A673 (cell line): Measurements from ENCODE around the gene PDE6A.

Source experiments
- EZH2 ChIP-seq: fragments of 200-600 bp; sonication (generic); IDR thresholded peaks from 2 replicates; pipeline ENCODE4 v1.6.1; 2017; ENCODE audit warnings: borderline replicate concordance, low read depth, mild to moderate bottlenecking, mixed read lengths, antibody characterized with exemption, low read length; ENCODE audit not compliant: poor library complexity, severe bottlenecking
- TF ChIP-seq, protein P1 (sequence below): fragments of 300-800, 200-600 bp; sonication (generic); conservative IDR thresholded peaks from 2 replicates; pipeline ENCODE4 v1.5.1; 2017; ENCODE audit warnings: low read depth, mild to moderate bottlenecking, antibody characterized with exemption, low read length, moderate library complexity, mixed read lengths

DNA sequence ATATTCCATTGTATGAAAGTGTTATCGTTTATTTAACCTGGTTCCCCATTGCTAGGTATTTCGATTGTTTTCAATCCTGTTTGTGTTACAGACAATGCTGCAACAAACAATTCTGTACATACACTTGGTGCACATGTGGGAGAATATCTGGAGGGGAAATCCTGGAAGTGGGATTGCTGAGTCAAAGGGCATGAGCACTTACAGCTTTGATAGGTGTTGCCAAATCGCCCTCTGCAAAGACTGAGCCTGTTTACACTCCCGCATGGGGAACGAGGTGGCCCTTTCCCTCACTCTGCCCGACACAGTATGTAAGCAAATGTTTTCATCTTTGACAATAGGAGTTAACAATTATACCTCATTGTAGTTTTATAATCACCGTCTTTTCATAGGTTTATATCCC is 66.2 kb downstream of the PDE6A start:
- TF ChIP-seq, protein P1, sequence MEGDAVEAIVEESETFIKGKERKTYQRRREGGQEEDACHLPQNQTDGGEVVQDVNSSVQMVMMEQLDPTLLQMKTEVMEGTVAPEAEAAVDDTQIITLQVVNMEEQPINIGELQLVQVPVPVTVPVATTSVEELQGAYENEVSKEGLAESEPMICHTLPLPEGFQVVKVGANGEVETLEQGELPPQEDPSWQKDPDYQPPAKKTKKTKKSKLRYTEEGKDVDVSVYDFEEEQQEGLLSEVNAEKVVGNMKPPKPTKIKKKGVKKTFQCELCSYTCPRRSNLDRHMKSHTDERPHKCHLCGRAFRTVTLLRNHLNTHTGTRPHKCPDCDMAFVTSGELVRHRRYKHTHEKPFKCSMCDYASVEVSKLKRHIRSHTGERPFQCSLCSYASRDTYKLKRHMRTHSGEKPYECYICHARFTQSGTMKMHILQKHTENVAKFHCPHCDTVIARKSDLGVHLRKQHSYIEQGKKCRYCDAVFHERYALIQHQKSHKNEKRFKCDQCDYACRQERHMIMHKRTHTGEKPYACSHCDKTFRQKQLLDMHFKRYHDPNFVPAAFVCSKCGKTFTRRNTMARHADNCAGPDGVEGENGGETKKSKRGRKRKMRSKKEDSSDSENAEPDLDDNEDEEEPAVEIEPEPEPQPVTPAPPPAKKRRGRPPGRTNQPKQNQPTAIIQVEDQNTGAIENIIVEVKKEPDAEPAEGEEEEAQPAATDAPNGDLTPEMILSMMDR = no peak
- no peak for TF ChIP-seq EZH2
